Gastroesophageal sphincter (tissue), 3 donors: ENCODE data around the gene VSIG10L.

Source experiments
- CTCF ChIP-seq, 4 experiments: fragments of 200-600 bp in 2 of 4; fragments of 450-650 bp in 2 of 4; sonication (generic) in 1 of 4; IDR thresholded peaks; one replicate each; pipeline ENCODE4 v1.5.1; 2017 to 2019; ENCODE audit warnings: antibody characterized with exemption in 4 of 4, mild to moderate bottlenecking in 2 of 4, moderate library complexity in 2 of 4
- EP300 ChIP-seq: sonication (generic); formaldehyde crosslinking; IDR thresholded peaks from one replicate; pipeline ENCODE4 v1.6.1; 2017; ENCODE audit warnings: antibody characterized with exemption, mild to moderate bottlenecking
- POLR2A ChIP-seq, 2 donors: fragments of 450-650 bp; IDR thresholded peaks; one replicate each; pipeline ENCODE4 v1.6.1; 2017; ENCODE audit warnings: antibody characterized with exemption in 2 of 2, mild to moderate bottlenecking in 2 of 2, moderate library complexity in 1 of 2
- POLR2AphosphoS5 ChIP-seq: sonication (generic); formaldehyde crosslinking; IDR thresholded peaks from one replicate; pipeline ENCODE4 v1.6.1; 2017; ENCODE audit warnings: antibody characterized with exemption

DNA sequence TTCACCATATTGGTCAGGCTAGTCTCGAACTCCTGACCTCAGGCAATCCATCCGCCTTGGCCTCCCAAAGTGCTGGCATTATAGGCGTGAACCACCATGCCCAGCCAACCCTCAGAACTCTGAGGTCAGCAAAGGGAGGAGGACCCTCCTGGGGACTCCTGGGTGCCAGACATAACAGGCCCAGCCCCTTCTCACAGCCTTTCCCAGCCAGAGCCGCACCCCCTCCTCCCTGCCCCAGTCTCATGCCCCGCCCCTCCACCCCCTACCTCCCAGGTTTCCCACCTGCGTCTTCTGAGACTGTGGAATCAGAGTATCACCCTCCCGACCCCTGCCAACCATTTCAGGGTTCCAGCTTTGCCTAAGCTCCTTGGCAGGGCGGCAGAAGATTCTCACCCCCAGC is 25.3 kb downstream of the VSIG10L start:
- no peak for TF ChIP-seq POLR2A (IDR thresholded peaks at IDR 0.05)
- no peak for TF ChIP-seq EP300
- TF ChIP-seq POLR2AphosphoS5 = no peak
- TF ChIP-seq CTCF (IDR thresholded peaks at IDR 0.05) = no peak
